ENCODE data around the gene TENM4. TPM values are rescaled to one million over a fixed set of nuclear protein-coding genes. Genes with fewer than 3 reads are reported as not detected.

The TENM4 gene
- total RNA-seq, 2 experiments from 2014 or later: not detected

DNA sequence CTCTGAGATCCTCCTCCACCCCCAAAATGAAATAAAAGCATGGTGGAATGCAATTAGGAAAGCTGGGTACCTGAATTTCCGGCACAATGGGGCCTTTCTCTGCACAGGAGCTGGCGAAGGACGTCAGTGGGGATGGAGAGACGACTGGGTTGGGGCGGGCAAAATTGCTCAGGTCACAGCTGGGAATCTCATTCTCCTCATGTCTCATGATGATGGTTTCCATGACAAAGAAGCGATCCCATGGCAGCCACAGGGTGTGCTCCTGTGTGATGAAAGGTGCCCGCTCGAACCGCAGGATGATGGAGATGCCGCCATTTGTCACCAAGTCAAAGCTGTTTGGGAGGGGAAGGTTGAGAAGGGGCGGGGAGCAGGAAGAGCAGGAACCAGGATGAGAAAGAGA, 708.6 kb downstream of the TENM4 start:
- TF ChIP-seq CTCF (conservative IDR thresholded peaks at IDR 0.05; ENCODE audit: low read length) (no peak), EZH2phosphoT487 (IDR thresholded peaks at IDR 0.05; ENCODE audit: borderline replicate concordance, low read depth, low read length) (no peak)
- Histone ChIP-seq H3K4me1 (ENCODE audit: insufficient read depth, low read length, poor library complexity, severe bottlenecking) (no peaks in the 10 kb centered on the region), H3K4me2 (ENCODE audit: low read length) (no peak overlapping the region), H3K9me3 (ENCODE audit: low read length) (no peaks in the 10 kb centered on the region), H3K4me3 (ENCODE audit: low read depth, low read length, poor library complexity, severe bottlenecking) (no peak overlapping the region), H2AFZ (ENCODE audit: low read length) (no peak overlapping the region), H3K9me2 (ENCODE audit: insufficient read depth, low read length) (no peaks in the 10 kb centered on the region), H3K79me2 (ENCODE audit: insufficient read depth, low read depth, low read length) (no peaks in the 10 kb centered on the region), H4K20me1 (ENCODE audit: insufficient read depth, low read length) (no peaks in the 10 kb centered on the region), H3K36me3 (ENCODE audit: insufficient read depth, low read length) (no peaks in the 10 kb centered on the region), H3K27ac (ENCODE audit: low read depth, low read length, poor library complexity, severe bottlenecking) (no peak overlapping the region)
- ChIA-PET CTCF (ENCODE audit: unreplicated experiment) (no interaction called here), POLR2A (no interaction called here)
- no TSS peak for BruUV-seq (replicated peaks)
- intact Hi-C loops (cut with micrococcal nuclease; ENCODE audit: unreplicated experiment): no loop called here
- no peak for DNase-seq (ENCODE audit: low spot score)

- POLR2A ChIA-PET: interaction anchor here (0.6 kb wide), 1 partner anchor 131 kb away, joined by 3 read pairs; no protein-coding TSS in a partner anchor
These were observed 709.8 kb downstream of the TENM4 start for GRCh38 chr11:78731027-78731426.

More at GRCh38 chr11:78731027-78731426, 709.8 kb downstream of the TENM4 start:
- no peaks in the 10 kb centered on the region for H3K36me3 ChIP-seq (ENCODE audit: insufficient read depth, low read length)
- no peak overlapping the region for H3K27ac ChIP-seq (ENCODE audit: low read depth, low read length, poor library complexity, severe bottlenecking)
- H3K9me3 ChIP-seq (ENCODE audit: low read length): no peaks in the 10 kb centered on the region
- DNase-seq (ENCODE audit: low spot score): no peak
- H3K4me2 ChIP-seq (ENCODE audit: low read length): no peak overlapping the region
- H3K79me2 ChIP-seq (ENCODE audit: insufficient read depth, low read depth, low read length): no peaks in the 10 kb centered on the region
- BruUV-seq (replicated peaks): no TSS peak
- no peak overlapping the region for H2AFZ ChIP-seq (ENCODE audit: low read length)
- no peaks in the 10 kb centered on the region for H3K4me1 ChIP-seq (ENCODE audit: insufficient read depth, low read length, poor library complexity, severe bottlenecking)
- TF ChIP-seq CTCF (conservative IDR thresholded peaks at IDR 0.05; ENCODE audit: low read length) (no peak), EZH2phosphoT487 (IDR thresholded peaks at IDR 0.05; ENCODE audit: borderline replicate concordance, low read depth, low read length) (no peak)
- H3K9me2 ChIP-seq (ENCODE audit: insufficient read depth, low read length): no peaks in the 10 kb centered on the region
- CTCF ChIA-PET (ENCODE audit: unreplicated experiment): no interaction called here
- no peaks in the 10 kb centered on the region for H4K20me1 ChIP-seq (ENCODE audit: insufficient read depth, low read length)
- intact Hi-C loops (cut with micrococcal nuclease; ENCODE audit: unreplicated experiment): no loop called here
- H3K4me3 ChIP-seq (ENCODE audit: low read depth, low read length, poor library complexity, severe bottlenecking): no peak overlapping the region
